A549 (cell line): ENCODE results near the gene CRYBB1. TPM values are rescaled to one million over a fixed set of nuclear protein-coding genes. Genes with fewer than 3 reads are reported as not detected.

Experiments used
- ATAC-seq, 2 experiments: fragments of 200-7000 bp in 1 of 2; fragments of >200 bp in 1 of 2; cut with Nextera tagmentation in 1 of 2; cut with Tn5 transposase in 1 of 2; 3 replicates each; pipeline versions ENCODE4 v1.8.0 to v1.9.1; 2018 to 2020; ENCODE audit warnings: mild to moderate bottlenecking in 1 of 2, moderate library complexity in 1 of 2
- CTCF ChIA-PET: fragments of 300-600 bp; sonication (Branson Sonifier 250); formaldehyde crosslinking; extraction: SDS; loops from one replicate; lab custom pipeline; 2021; ENCODE audit warnings: antibody characterized with exemption, inconsistent platforms; lab: Yijun Ruan, JAX
- POLR2A ChIA-PET: fragments of 350-600 bp; formaldehyde crosslinking; extraction: SDS; loops from one replicate; lab custom pipeline; 2021; ENCODE audit warnings: antibody characterized with exemption, inconsistent platforms; lab: Yijun Ruan, JAX
- DNase-seq, 2 experiments: peaks; one replicate each; pipeline versions ENCODE4 v3.0.0 to v3.0.0-alpha.2; 2011 to 2016; ENCODE audit warnings: low read depth in 1 of 2, low spot score in 1 of 2
- FAIRE-seq: peaks from 2 replicates; lab custom pipeline; 2011; peaks lifted over from hg19 to GRCh38; lab: Jason Lieb, UNC
- H3K27ac ChIP-seq, 2 experiments: fragments of >200 bp; sonication (Bioruptor Twin); formaldehyde crosslinking; 3 replicates each; pipeline ENCODE4 v1.5.1; 2016 to 2017
- H3K4me1 ChIP-seq: fragments of >200 bp; sonication (Bioruptor Twin); formaldehyde crosslinking; 3 replicates; pipeline ENCODE4 v1.6.1; 2016
- H3K4me2 ChIP-seq: fragments of >200 bp; sonication (Bioruptor Twin); formaldehyde crosslinking; 3 replicates; pipeline ENCODE4 v1.6.1; 2016
- H3K4me3 ChIP-seq: fragments of >200 bp; sonication (Bioruptor Twin); formaldehyde crosslinking; 3 replicates; pipeline ENCODE4 v1.5.1; 2016
- H3K9me3 ChIP-seq: fragments of >200 bp; sonication (Bioruptor Twin); formaldehyde crosslinking; 3 replicates; pipeline ENCODE4 v1.6.1; 2016
- ATOH8 ChIP-seq: fragments of 250-450 bp; sonication (Bioruptor Pico); IDR thresholded peaks from 2 replicates; pipeline ENCODE4 v1.5.0; 2020; ENCODE audit warnings: low read depth, mild to moderate bottlenecking, moderate library complexity
- BCL3 ChIP-seq: fragments of >200 bp; sonication (Bioruptor Twin); formaldehyde crosslinking; IDR thresholded peaks from 3 replicates; pipeline ENCODE4 v1.6.1; 2016
- BHLHE40 ChIP-seq: IDR thresholded peaks from 2 replicates; pipeline ENCODE4 v1.6.1; 2012; ENCODE audit warnings: low read depth, low read length, inconsistent platforms
- CBX2 ChIP-seq: fragments of 200-600 bp; sonication (generic); IDR thresholded peaks from 2 replicates; pipeline ENCODE4 v1.6.1; 2016; ENCODE audit warnings: low read depth, mild to moderate bottlenecking, borderline replicate concordance
- CHD2 ChIP-seq: fragments of 150-350 bp; IDR thresholded peaks from 2 replicates; pipeline ENCODE4 v1.6.1; 2014; ENCODE audit warnings: low read length; ENCODE audit not compliant: partially characterized antibody
- E2F6 ChIP-seq: IDR thresholded peaks from 2 replicates; pipeline ENCODE4 v1.6.1; 2012; ENCODE audit warnings: low read depth, borderline replicate concordance
- EHF ChIP-seq: fragments of 250-450 bp; sonication (Bioruptor Pico); IDR thresholded peaks from 2 replicates; pipeline ENCODE4 v1.5.0; 2020; ENCODE audit warnings: mild to moderate bottlenecking
- EHMT2 ChIP-seq: fragments of 200-600 bp; sonication (generic); IDR thresholded peaks from 2 replicates; pipeline ENCODE4 v1.6.1; 2016; ENCODE audit warnings: antibody characterized with exemption, low read depth, mild to moderate bottlenecking, moderate library complexity
- ESRRA ChIP-seq: fragments of 150-350 bp; IDR thresholded peaks from 2 replicates; pipeline ENCODE4 v1.6.1; 2014; ENCODE audit warnings: mild to moderate bottlenecking, low read length, borderline replicate concordance
- FOSB ChIP-seq: fragments of 250-450 bp; sonication (Bioruptor Pico); IDR thresholded peaks from 2 replicates; pipeline ENCODE4 v1.5.0; 2020; ENCODE audit warnings: mild to moderate bottlenecking, moderate library complexity
- GATA3 ChIP-seq: IDR thresholded peaks from 2 replicates; pipeline ENCODE4 v1.6.1; 2012; ENCODE audit warnings: borderline replicate concordance
- HES2 ChIP-seq: fragments of >200 bp; sonication (Bioruptor Twin); formaldehyde crosslinking; IDR thresholded peaks from 2 replicates; pipeline ENCODE4 v1.6.1; 2016
- HOXA7 ChIP-seq: fragments of 250-450 bp; sonication (Bioruptor Pico); IDR thresholded peaks from 2 replicates; pipeline ENCODE4 v1.5.0; 2020; ENCODE audit warnings: mild to moderate bottlenecking, moderate library complexity
- HOXB5 ChIP-seq: fragments of 250-450 bp; sonication (Bioruptor Pico); IDR thresholded peaks from 2 replicates; pipeline ENCODE4 v1.5.0; 2020; ENCODE audit warnings: mild to moderate bottlenecking, moderate library complexity
- JUN ChIP-seq, 2 experiments: fragments of >200 bp; sonication (Bioruptor Twin); formaldehyde crosslinking; IDR thresholded peaks; 2 replicates in 1 of 2; 3 replicates in 1 of 2; pipeline ENCODE4 v1.6.1; 2016 to 2017
- JUNB ChIP-seq: fragments of >200 bp; sonication (Bioruptor Twin); formaldehyde crosslinking; IDR thresholded peaks from 2 replicates; pipeline ENCODE4 v1.6.1; 2016
- KDM1A ChIP-seq: fragments of 200-600 bp; sonication (generic); IDR thresholded peaks from 2 replicates; pipeline ENCODE4 v1.6.1; 2016; ENCODE audit warnings: low read depth, mild to moderate bottlenecking
- KDM5A ChIP-seq: fragments of 200-600 bp; sonication (generic); IDR thresholded peaks from 2 replicates; pipeline ENCODE4 v1.6.1; 2016; ENCODE audit warnings: antibody characterized with exemption, mild to moderate bottlenecking
- MAFK ChIP-seq: fragments of 450-650 bp; IDR thresholded peaks from 2 replicates; pipeline ENCODE4 v1.6.1; 2014; ENCODE audit not compliant: partially characterized antibody
- MAX ChIP-seq: IDR thresholded peaks from 2 replicates; pipeline ENCODE4 v1.6.1; 2012
- MAZ ChIP-seq: fragments of 150-350 bp; IDR thresholded peaks from 2 replicates; pipeline ENCODE4 v1.6.1; 2014; ENCODE audit warnings: antibody characterized with exemption, low read depth, low read length, borderline replicate concordance
- NPAS2 ChIP-seq: fragments of 250-450 bp; sonication (Bioruptor Pico); IDR thresholded peaks from 2 replicates; pipeline ENCODE4 v1.8.0; 2022; ENCODE audit warnings: mild to moderate bottlenecking, moderate library complexity, borderline replicate concordance
- PBX3 ChIP-seq: IDR thresholded peaks from 2 replicates; pipeline ENCODE4 v1.6.1; 2012
- PHF8 ChIP-seq: fragments of 200-600 bp; sonication (generic); IDR thresholded peaks from 2 replicates; pipeline ENCODE4 v1.6.1; 2016; ENCODE audit warnings: low read depth, mild to moderate bottlenecking, antibody characterized with exemption, moderate library complexity, borderline replicate concordance
- RARB ChIP-seq: fragments of 250-450 bp; sonication (Bioruptor Pico); IDR thresholded peaks from 2 replicates; pipeline ENCODE4 v1.8.0; 2021; ENCODE audit warnings: mild to moderate bottlenecking, moderate library complexity
- RFX5 ChIP-seq: fragments of 450-650 bp; IDR thresholded peaks from 2 replicates; pipeline ENCODE4 v1.7.1; 2014; ENCODE audit warnings: antibody characterized with exemption, mild to moderate bottlenecking, moderate library complexity
- SMC3 ChIP-seq: fragments of >200 bp; sonication (Bioruptor Twin); formaldehyde crosslinking; IDR thresholded peaks from 3 replicates; pipeline ENCODE4 v1.6.1; 2018; ENCODE audit warnings: inconsistent platforms
- SREBF2 ChIP-seq: fragments of 450-650 bp; IDR thresholded peaks from 2 replicates; pipeline ENCODE4 v1.6.1; 2014; ENCODE audit warnings: mild to moderate bottlenecking, moderate library complexity
- TFCP2L1 ChIP-seq: fragments of 250-450 bp; sonication (Bioruptor Pico); IDR thresholded peaks from 2 replicates; pipeline ENCODE4 v1.5.0; 2021; ENCODE audit warnings: mild to moderate bottlenecking
- ZSCAN20 ChIP-seq: fragments of 250-450 bp; sonication (Bioruptor Pico); IDR thresholded peaks from 2 replicates; pipeline ENCODE4 v1.8.0; 2022; ENCODE audit warnings: mild to moderate bottlenecking, moderate library complexity
- WGBS: methylation state at CpG from one replicate; pipeline ENCODE4 v1.1.6; 2017; ENCODE audit errors: missing lambda C conversion rate; 5-methylcytosine and 5-hydroxymethylcytosine counted together
- polyA plus RNA-seq, 4 experiments: library from polyadenylated mRNA; depleted of rRNA in 3 of 4; stranded (reverse); fragments of >200 nt; fragmentation: RNase III in 1 of 4; extraction: RNeasy Plus Mini Kit Qiagen cat#74134 plus additional on column Dnase treatment in 1 of 4; gene quantifications; 2 replicates in 3 of 4; 3 replicates in 1 of 4; pipeline ENCODE4 v1.2.3, GENCODE V29; 2011 to 2017

CRYBB1 gene
- polyA plus RNA-seq, 2 of the 4 experiments (the other 2 are of a cell fraction): not detected

- FAIRE-seq: no peak
- WGBS: 69% methylated on average over 11 of the region's 11 CpGs
- ChIA-PET CTCF (no interaction called here), POLR2A (no interaction called here)
- Histone ChIP-seq H3K27ac (no peak overlapping the region), H3K4me1 (no peaks in the 10 kb centered on the region), H3K4me2 (no peak overlapping the region), H3K4me3 (no peak overlapping the region), H3K9me3 (no peaks in the 10 kb centered on the region)
- TF ChIP-seq BCL3 (no peak), ZSCAN20 (CRISPR knock-in tag) (no peak), RARB (no peak), KDM1A (no peak), MAZ (no peak), RFX5 (no peak), BHLHE40 (no peak), JUN (IDR thresholded peaks at IDR 0.05) (no peak), HES2 (no peak), EHF (no peak), PHF8 (no peak), TFCP2L1 (CRISPR knock-in tag) (no peak), SMC3 (no peak), NPAS2 (no peak), GATA3 (no peak), MAFK (no peak), HOXA7 (CRISPR knock-in tag) (no peak), FOSB (CRISPR knock-in tag) (no peak), ATOH8 (no peak)
- no peak for DNase-seq
- no peak for ATAC-seq
Measured at GRCh38 chr22:26599505-26599904, 18.3 kb downstream of the CRYBB1 start.

GRCh38 chr22:26597480-26597879, 20.3 kb downstream of the CRYBB1 start:
- DNase-seq (no peak), ATAC-seq (no peak), FAIRE-seq (no peak)
- Histone ChIP-seq H3K9me3 (no peaks in the 10 kb centered on the region), H3K27ac (no peak overlapping the region), H3K4me3 (no peak overlapping the region), H3K4me2 (no peak overlapping the region), H3K4me1 (no peaks in the 10 kb centered on the region)
- ChIA-PET POLR2A (no interaction called here), CTCF (no interaction called here)
- TF ChIP-seq NPAS2 (no peak), MAX (no peak), KDM1A (no peak), CBX2 (no peak), JUNB (no peak), JUN (IDR thresholded peaks at IDR 0.05) (no peak), ESRRA (no peak), FOSB (CRISPR knock-in tag) (no peak), KDM5A (no peak)
- 55% methylated on average over 4 of the region's 4 CpGs for WGBS

- TF ChIP-seq NPAS2 (no peak), HOXB5 (CRISPR knock-in tag) (no peak), SREBF2 (no peak), CHD2 (no peak), ZSCAN20 (CRISPR knock-in tag) (no peak), BHLHE40 (no peak), PHF8 (no peak), E2F6 (no peak), EHMT2 (no peak), PBX3 (no peak)
- ChIA-PET CTCF (interaction anchor here (0.5 kb wide), 1 partner anchor 288 kb away, joined by 3 read pairs; no protein-coding TSS in a partner anchor), POLR2A (no interaction called here)
- no peak for DNase-seq
- H3K4me3 ChIP-seq: no peak overlapping the region
- no peak overlapping the region for H3K4me2 ChIP-seq
- no peak for ATAC-seq
- H3K4me1 ChIP-seq: no peaks in the 10 kb centered on the region
- FAIRE-seq: no peak
- no peak overlapping the region for H3K27ac ChIP-seq
- 60% methylated on average over 4 of the region's 4 CpGs for WGBS
- H3K9me3 ChIP-seq: no peaks in the 10 kb centered on the region
Measured at GRCh38 chr22:26597026-26597425, 20.8 kb downstream of the CRYBB1 start.
